KOPT-K1 (cell line): ENCODE results near the gene CNNM4.
A peak's percentile ranks its signal among the peaks of the same experiment; 100 is the strongest.

Experiments used
- H3K27ac ChIP-seq: fragments of 200-600 bp; sonication (generic); 2 replicates; pipeline ENCODE4 v1.5.1; 2016; ENCODE audit warnings: antibody characterized with exemption, mild to moderate bottlenecking, low read depth, low read length; ENCODE audit not compliant: poor library complexity, severe bottlenecking
- H3K36me3 ChIP-seq: fragments of 200-600 bp; sonication (generic); 2 replicates; pipeline ENCODE4 v1.5.1; 2017; ENCODE audit warnings: antibody characterized with exemption, mild to moderate bottlenecking, low read length, moderate library complexity; ENCODE audit not compliant: insufficient read depth
- H3K9me3 ChIP-seq: fragments of 200-600 bp; sonication (generic); 2 replicates; pipeline ENCODE4 v1.5.1; 2017; ENCODE audit warnings: antibody characterized with exemption, low read length, mild to moderate bottlenecking; ENCODE audit not compliant: insufficient read depth, poor library complexity, severe bottlenecking

CNNM4 gene

DNA sequence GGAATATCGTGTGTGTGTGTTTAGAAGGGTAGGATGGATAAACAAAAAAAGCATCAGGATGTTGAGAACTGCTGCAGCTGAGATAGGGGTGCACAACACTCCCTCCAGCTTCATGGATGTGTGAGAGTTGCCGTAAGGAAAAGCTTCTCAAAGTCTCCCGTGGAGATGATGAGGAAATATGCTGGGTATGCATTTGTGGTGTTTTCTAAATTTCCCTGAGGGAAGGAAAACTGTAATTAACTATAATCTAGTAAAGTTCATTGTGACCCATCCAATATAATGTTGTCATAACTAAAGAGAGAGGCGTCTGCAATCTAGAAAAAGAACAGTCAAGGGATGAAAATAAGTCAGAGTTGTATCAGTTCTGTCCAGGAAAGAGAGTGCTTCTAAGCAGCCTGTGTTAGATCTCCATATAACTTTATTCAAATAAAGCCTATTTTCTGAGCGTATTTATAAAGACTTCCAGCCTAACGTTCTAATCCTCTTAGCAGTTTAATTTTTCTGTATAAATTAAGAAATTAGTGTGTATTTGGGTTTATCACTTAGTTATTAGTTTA, 13.6 kb upstream of the CNNM4 start:
- Histone ChIP-seq H3K9me3 (no peaks in the 10 kb centered on the region), H3K36me3 (no peaks in the 10 kb centered on the region), H3K27ac (no peak overlapping the region)

DNA sequence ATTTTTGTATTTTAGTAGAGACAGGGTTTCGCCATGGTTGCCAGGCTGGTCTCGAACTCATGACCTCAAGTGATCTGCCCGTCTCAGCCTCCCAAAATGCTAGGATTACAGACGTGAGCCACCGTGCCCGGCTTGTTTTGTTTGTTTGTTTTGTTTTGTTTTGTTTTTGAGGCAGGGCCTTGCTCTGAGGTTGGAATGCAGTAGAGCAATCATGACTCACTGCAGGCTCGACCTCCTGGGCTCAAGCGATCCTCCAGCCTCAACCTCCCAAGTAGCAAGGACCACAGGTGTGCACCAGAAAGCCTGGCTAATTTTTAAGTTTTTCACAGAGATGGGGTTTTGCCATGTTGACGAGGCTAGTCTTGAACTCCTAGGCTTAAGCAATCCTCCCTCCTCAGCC, 8.9 kb upstream of the CNNM4 start:
- H3K9me3 ChIP-seq: no peaks in the 10 kb centered on the region
- no peaks in the 10 kb centered on the region for H3K36me3 ChIP-seq

DNA sequence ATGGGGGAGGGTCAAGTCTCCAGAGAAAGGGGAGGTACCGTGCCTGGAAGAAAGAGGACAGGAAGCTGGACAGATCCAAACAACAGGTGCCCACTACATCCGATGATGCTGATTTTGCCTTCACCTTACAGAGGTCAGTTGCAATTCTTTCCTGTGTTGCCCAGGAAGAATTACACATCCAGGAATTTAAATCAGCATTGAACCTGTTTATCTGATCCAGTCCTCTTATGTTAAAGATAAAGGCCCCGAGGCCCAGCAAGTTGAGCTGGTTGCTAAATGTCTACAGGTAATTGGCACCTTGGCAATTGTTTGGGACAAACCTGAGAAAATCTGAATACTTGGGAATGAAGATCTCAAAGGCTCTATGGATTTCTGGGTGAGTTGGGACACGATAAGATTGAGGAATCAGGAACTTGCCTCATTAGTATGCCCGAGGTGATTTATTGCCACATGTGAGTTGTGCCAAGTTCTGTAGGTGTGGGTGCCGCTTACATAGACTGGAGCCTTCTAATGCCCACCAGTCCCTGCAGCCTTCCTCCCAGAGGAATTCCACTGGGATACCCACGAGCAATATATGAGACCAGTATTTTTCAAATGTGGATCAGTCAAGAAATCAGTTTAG, 6.9 kb upstream of the CNNM4 start:
- no peaks in the 10 kb centered on the region for H3K36me3 ChIP-seq
- no peak overlapping the region for H3K27ac ChIP-seq
- no peaks in the 10 kb centered on the region for H3K9me3 ChIP-seq

More for the DNA sequence above, 8.9 kb upstream of the CNNM4 start:
- no peak overlapping the region for H3K27ac ChIP-seq

DNA sequence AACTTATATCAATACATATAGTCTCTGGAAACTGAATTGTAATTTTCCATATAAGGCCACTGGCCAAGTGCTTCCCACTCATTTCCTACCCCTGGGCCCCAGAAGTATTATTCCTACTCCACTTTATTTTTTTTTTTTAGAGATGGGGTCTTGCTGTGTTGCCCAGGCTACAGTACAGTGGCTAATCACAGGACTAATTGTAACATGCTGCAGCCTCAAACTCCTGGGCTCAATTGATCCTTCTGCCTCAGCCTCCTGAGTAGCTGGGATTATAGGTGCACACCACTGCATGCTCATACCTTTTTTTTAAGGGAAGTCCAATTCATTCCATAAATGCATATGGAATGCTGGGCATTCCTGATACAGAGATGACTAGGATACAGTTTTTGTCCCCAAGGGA, 6.4 kb upstream of the CNNM4 start:
- Histone ChIP-seq H3K9me3 (no peaks in the 10 kb centered on the region), H3K27ac (no peak overlapping the region), H3K36me3 (no peaks in the 10 kb centered on the region)

DNA sequence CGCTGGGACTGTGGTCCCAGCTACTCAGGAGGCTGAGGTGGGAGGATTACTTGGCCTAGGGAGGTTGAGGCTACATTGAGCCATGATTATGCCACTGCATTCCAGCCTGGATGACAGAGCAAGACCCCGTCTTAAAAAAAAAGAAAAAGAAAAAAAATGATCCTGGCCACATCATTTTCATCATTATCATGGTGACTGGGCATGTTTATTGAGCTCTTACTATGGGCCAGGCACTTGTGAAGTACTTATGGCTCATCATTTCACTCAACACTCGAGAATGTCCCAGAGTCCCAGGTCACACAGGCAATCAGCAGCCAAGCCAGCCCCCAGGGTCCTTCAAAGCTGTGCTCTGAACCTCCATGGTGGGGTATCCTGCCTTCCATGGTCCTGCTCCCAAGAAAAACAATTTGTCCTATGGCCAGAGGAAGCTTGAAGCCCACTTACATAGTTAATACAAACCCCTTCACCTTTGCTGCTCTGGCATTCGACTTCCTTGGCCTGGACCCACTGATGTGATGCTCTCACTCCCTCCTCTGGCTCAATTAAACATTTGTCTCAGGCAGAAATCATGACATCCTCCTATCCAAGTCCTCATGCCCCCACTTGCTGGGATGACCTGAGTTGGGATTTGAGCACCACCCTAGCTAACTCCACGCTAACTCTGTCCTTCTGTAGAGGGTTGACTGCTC, 3.8 kb upstream of the CNNM4 start:
- no peak overlapping the region for H3K27ac ChIP-seq
- no peaks in the 10 kb centered on the region for H3K36me3 ChIP-seq
- H3K9me3 ChIP-seq: no peaks in the 10 kb centered on the region

DNA sequence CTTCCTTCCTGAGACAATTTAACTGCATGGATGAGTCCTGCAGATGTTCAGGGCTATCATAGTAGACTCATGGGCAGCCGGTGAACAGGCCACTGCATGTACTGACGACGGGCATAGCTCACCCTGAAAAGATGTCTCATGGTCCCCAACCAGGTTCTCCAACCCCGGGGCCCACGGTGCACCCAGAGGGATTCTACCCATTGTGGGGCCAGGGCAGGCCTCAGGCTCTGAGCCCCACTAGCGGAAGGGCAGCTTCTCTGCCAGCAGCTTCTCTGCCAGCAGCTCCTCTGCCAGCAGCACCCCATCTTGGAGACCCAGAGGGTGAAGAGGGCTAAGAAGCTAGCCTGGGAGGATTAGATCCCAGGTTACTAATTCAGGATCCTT, 3.2 kb upstream of the CNNM4 start:
- H3K36me3 ChIP-seq: no peaks in the 10 kb centered on the region
- H3K9me3 ChIP-seq: no peaks in the 10 kb centered on the region
- H3K27ac ChIP-seq: no peak overlapping the region

DNA sequence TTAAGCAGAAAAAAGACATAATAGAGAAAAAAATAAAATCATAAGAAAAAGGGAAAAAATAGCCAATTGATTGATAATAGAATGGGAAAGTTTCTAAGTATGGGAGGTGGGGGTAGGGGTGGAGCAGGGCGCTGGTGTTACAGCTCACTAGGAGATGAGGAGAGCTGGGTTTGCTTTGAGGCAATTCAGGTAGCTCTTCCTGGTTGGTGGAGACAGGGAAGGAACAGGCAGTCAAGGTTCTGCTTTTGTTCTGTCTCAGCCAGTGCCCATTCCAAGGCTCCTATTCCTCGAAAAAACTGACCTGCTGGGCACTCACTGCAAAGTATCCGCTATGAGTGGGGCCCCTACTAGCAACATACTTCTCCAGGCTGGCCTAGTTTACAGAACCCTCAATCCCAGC, 1.7 kb upstream of the CNNM4 start:
- Histone ChIP-seq H3K27ac (no peak overlapping the region), H3K9me3 (no peaks in the 10 kb centered on the region), H3K36me3 (no peaks in the 10 kb centered on the region)

DNA sequence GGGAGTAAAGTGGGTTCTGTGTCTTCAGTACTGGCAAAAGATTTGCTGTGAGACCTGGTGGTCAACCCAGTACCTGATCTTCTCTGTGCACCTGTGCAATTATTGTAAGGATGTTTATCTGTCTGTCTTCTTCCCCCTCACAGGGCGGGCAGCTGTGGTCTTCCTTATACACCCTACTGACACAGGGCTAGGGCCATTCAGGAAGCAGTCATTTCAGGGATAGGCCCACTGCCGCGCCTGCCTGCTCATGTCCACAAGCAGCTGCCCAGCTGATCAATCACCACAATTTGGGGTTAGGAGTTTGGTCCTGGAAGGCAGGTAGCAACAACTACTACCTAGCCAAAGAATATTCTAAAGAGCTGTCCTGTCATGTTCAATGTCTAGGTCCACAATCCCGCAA, 1.2 kb upstream of the CNNM4 start:
- Histone ChIP-seq H3K27ac (no peak overlapping the region), H3K9me3 (no peaks in the 10 kb centered on the region), H3K36me3 (no peaks in the 10 kb centered on the region)

DNA sequence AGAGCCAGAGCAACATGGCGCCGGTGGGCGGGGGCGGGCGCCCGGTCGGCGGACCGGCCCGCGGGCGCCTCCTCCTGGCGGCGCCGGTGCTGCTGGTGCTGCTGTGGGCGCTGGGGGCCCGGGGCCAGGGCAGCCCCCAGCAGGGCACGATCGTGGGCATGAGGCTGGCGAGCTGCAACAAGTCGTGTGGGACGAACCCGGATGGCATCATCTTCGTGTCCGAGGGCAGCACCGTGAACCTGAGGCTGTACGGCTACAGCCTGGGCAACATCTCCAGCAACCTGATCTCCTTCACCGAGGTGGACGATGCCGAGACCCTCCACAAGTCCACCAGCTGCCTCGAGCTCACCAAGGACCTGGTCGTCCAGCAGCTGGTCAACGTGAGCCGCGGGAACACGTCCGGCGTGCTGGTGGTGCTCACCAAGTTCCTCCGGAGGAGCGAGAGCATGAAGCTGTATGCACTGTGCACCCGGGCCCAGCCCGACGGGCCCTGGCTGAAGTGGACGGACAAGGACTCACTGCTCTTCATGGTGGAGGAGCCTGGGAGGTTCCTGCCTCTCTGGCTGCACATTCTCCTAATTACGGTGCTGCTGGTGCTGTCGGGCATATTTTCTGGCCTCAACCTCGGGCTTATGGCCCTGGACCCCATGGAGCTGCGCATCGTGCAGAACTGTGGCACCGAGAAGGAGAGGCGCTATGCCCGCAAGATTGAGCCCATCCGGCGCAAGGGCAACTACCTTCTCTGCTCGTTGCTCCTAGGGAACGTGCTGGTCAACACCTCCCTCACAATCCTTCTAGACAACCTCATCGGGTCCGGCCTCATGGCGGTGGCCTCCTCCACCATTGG, 507 bp downstream of the CNNM4 start:
- Histone ChIP-seq H3K36me3 (no peaks in the 10 kb centered on the region), H3K9me3 (no peaks in the 10 kb centered on the region), H3K27ac (peak overlapping the region; percentile 54)

DNA sequence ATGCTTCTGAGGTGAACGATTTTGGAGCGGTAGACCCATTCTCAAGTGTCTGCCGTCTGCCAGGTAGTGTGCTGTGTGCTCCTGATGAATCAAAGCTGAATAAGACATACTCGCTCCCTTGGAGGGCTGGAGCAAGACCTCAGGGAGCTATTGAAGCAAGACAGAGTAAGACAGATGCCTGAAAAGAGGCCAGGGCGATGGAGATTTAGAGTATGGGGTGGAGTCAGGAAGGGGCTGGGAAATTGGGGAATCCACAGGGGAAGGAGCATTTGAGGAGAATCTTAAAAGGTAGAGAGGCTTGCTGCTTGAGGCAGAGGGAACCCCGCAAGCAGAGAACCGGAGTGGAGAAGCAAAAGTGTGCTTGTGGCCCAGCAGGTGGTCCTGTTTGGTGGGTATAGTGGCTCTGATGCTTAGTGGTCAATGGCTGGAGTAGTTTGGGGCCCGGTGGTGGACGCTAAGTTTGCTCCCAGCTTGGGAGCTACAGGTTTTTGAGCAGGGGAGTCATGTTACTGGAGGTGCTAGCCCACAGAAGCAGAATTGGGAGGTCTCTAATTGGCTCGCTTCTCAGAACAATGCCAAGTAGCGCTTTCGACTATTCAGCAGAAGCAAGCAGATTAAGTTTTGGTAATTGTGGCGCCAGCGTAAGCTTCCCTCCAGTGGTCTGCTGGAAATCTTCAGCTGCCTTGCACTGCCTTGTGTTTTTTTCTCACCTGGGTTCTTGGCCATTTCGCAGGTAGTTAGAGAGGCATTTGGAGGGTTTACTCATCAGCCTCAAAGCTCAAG, 2.0 kb downstream of the CNNM4 start:
- H3K36me3 ChIP-seq: no peaks in the 10 kb centered on the region
- H3K9me3 ChIP-seq: no peaks in the 10 kb centered on the region
- peak overlapping the region; percentile 29 for H3K27ac ChIP-seq

DNA sequence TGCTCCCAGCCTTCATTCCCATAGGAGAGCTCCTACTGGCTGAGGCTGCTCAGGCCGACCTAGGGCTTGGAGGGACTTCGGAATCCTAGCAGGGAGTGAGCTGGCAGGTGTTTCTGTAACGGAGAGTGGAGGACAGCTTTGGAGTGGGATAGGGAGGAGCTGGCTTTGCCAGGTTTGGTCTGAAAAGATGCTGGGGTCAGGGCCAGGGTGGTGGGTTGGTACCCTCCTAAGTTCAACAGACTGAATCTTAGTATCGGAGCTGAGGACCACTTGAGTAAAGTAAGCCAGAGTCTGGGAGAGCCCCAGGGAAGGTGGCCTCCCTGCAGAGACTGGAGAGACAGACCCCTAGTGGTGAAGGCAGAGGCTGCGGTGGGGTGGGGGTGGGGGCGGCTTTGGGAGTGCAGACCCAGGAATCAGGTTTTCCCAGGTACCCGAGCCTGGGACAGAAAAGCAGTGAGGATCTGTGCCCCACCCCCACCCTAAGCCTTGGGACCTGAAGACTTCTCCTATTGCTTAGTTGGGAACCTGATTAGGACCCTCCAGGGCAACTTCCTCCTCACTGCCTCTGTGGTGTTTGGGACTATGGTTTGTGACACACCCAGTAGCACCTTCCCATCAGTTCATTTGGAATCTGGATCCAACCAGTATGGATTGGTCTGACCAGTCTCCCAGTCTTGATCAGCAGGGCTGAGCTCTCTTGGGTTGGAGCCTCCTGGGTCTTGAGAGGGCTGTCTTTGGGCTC, 3.0 kb downstream of the CNNM4 start:
- H3K27ac ChIP-seq: peak overlapping the region; percentile 29
- no peaks in the 10 kb centered on the region for H3K36me3 ChIP-seq

DNA sequence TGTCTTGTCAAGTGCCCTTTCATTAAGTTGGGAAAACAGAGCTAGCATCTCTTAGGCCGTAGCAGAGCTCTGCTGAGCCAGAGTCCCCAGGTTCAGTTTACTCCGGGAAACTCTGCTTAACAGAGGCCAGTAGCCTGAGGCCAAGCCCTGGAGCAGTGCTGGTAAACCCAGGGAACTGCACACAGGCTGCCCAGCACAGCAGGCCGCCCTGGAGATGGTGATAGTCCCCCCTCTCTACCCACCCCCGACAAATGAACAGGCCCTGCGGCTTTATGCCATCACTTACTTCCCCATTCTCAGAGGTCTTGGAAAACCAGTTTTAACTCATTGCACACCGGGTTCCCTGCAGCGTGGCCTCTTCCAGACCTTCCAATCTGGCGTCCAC, 3.5 kb downstream of the CNNM4 start:
- Histone ChIP-seq H3K27ac (peak overlapping the region; percentile 29), H3K9me3 (no peaks in the 10 kb centered on the region), H3K36me3 (no peaks in the 10 kb centered on the region)

More for the DNA sequence above, 3.0 kb downstream of the CNNM4 start:
- H3K9me3 ChIP-seq: no peaks in the 10 kb centered on the region

DNA sequence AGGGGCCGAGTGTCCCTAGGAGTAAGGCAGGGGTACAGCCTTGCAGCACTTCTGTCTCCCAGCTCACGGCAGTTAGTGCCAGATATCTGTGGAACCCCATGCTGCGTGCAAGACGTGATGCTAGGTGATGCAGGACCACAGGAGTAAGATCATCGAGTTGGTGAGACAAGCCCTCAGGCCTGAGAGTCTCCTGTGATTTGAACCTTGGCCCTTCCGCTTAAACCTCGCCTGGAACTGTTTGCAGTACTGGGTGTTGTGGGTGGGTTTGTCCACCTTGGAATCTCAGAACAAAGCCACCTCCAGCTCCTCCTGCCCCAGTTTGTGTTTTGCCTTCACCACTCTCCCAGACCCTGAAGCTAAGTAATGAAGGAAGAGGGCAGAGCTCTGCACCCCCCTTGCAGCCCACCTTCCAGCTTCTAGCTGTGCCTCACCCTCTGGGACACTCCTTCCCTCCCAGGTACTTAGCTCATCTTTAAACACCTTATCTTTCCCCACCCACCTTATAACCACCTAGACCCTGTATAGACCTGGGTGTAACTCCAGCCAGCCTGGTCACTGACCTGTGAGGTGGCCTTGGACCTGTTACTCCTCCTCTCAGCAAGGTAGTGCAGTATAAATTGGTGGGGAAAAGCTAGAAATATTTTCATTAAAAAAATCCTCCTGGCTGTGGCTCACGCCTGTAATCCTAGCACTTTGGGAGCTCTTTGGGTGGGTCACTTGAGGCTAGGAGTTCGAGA, 6.6 kb downstream of the CNNM4 start:
- Histone ChIP-seq H3K36me3 (no peaks in the 10 kb centered on the region), H3K9me3 (no peaks in the 10 kb centered on the region), H3K27ac (no peak overlapping the region)
